Thyroid gland (tissue), 4 donors: Measurements from ENCODE around the gene GPR35. TPM values are rescaled to one million over a fixed set of nuclear protein-coding genes. Genes with fewer than 3 reads are reported as not detected.

Experiments
- DNase-seq, 2 donors: peaks; one replicate each; pipeline ENCODE4 v3.0.0-alpha.2; 2019
- H3K27ac ChIP-seq, 3 donors: fragments of 200-600 bp; sonication (generic); 1 replicate in 2 of 3; 2 replicates in 1 of 3; pipeline ENCODE4 v1.5.1; 2016 to 2019; ENCODE audit warnings: mild to moderate bottlenecking in 1 of 3, moderate library complexity in 1 of 3
- H3K27me3 ChIP-seq: fragments of 200-600 bp; sonication (generic); one replicate; pipeline ENCODE4 v1.5.1; 2019
- H3K36me3 ChIP-seq, 2 donors: fragments of 200-600 bp; sonication (generic); one replicate each; pipeline ENCODE4 v1.5.1; 2016 to 2019
- H3K4me1 ChIP-seq, 2 donors: fragments of 200-600 bp; sonication (generic); one replicate each; pipeline ENCODE4 v1.5.1; 2017 to 2019
- H3K4me3 ChIP-seq, 3 donors: fragments of 200-600 bp; sonication (generic); replicated peaks in 1 of 3; 1 replicate in 2 of 3; 2 replicates in 1 of 3; pipeline ENCODE4 v1.5.1; 2016; ENCODE audit warnings: mild to moderate bottlenecking in 1 of 3
- H3K9me3 ChIP-seq: fragments of 200-600 bp; sonication (generic); one replicate; pipeline ENCODE4 v1.5.1; 2017
- POLR2A ChIP-seq, 2 donors: fragments of 450-650 bp; IDR thresholded peaks; one replicate each; pipeline ENCODE4 v1.6.1; 2017; ENCODE audit warnings: antibody characterized with exemption in 2 of 2, mild to moderate bottlenecking in 2 of 2, moderate library complexity in 1 of 2
- WGBS, 2 donors: methylation state at CpG; one replicate each; pipeline ENCODE4 v1.1.5; 2017; 5-methylcytosine and 5-hydroxymethylcytosine counted together
- intact Hi-C: fragments of 100-400 bp; cut with DNase I; formaldehyde crosslinking; loops from one replicate; pipeline ENCODE4 v1.15.1; 2023
- total RNA-seq, 4 donors: library from RNA; depleted of rRNA; stranded (reverse); fragments of >200 nt; gene quantifications; one replicate each; pipeline ENCODE4 v1.2.3, GENCODE V29; 2016
- TF ChIP-seq, protein P1 (sequence below), 6 experiments: fragments of 200-600 bp in 3 of 6; fragments of 450-650 bp in 3 of 6; sonication (generic) in 3 of 6; IDR thresholded peaks; one replicate each; pipeline ENCODE4 v1.5.1; 2016 to 2019; ENCODE audit warnings: antibody characterized with exemption in 6 of 6, mild to moderate bottlenecking in 2 of 6, inconsistent platforms in 1 of 6, moderate library complexity in 1 of 6

The GPR35 gene
- total RNA-seq, 4 donors from 2014 or later, result 0.29 to 1.7 (median 1.0) TPM

GRCh38 chr2:240648650-240649275 is 23.5 kb downstream of the GPR35 start:
- no peak for DNase-seq
- Histone ChIP-seq H3K4me3 (no peak overlapping the region), H3K4me1 (no peaks in the 10 kb centered on the region), H3K9me3 (no peaks in the 10 kb centered on the region), H3K36me3 (no peaks in the 10 kb centered on the region), H3K27ac (no peak overlapping the region), H3K27me3 (no peaks in the 10 kb centered on the region)
- TF ChIP-seq, protein P1, sequence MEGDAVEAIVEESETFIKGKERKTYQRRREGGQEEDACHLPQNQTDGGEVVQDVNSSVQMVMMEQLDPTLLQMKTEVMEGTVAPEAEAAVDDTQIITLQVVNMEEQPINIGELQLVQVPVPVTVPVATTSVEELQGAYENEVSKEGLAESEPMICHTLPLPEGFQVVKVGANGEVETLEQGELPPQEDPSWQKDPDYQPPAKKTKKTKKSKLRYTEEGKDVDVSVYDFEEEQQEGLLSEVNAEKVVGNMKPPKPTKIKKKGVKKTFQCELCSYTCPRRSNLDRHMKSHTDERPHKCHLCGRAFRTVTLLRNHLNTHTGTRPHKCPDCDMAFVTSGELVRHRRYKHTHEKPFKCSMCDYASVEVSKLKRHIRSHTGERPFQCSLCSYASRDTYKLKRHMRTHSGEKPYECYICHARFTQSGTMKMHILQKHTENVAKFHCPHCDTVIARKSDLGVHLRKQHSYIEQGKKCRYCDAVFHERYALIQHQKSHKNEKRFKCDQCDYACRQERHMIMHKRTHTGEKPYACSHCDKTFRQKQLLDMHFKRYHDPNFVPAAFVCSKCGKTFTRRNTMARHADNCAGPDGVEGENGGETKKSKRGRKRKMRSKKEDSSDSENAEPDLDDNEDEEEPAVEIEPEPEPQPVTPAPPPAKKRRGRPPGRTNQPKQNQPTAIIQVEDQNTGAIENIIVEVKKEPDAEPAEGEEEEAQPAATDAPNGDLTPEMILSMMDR (IDR thresholded peaks at IDR 0.05), result no peak
- TF ChIP-seq POLR2A (IDR thresholded peaks at IDR 0.05), result no peak
- 33 to 35% methylated on average over 19 of the region's 19 CpGs for WGBS, 2 donors
- intact Hi-C loops, result no loop called here

DNA sequence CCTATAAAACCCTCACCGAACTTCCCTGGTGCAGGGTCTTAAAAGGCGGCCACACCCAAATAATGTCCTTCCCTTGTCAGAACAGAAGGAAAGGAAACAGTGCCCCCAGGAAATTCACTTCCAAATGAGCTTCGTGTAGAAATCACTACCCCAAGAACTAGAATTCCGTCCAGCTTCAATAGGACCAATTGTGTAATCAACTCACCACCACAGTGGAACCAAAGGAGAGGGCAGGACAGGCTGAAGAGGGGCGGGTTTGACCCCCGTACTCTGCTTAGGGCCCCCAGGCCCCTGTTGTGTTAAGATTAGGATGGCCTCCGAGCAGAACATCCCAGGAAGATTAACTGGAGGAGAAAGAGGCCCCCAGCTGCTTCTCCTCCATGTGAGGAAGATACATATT is 24.1 kb downstream of the GPR35 start:
- Histone ChIP-seq H3K4me3 (no peak overlapping the region), H3K27ac (no peak overlapping the region), H3K36me3 (no peaks in the 10 kb centered on the region), H3K9me3 (no peaks in the 10 kb centered on the region), H3K27me3 (no peaks in the 10 kb centered on the region), H3K4me1 (no peaks in the 10 kb centered on the region)
- WGBS, 2 donors, result 49 to 71% methylated on average over 7 of the region's 7 CpGs
- no peak for DNase-seq
- no peak for TF ChIP-seq POLR2A (IDR thresholded peaks at IDR 0.05)
- TF ChIP-seq, protein P1 (IDR thresholded peaks at IDR 0.05), result no peak
- intact Hi-C loops, result no loop called here

- TF ChIP-seq POLR2A (IDR thresholded peaks at IDR 0.05), result no peak
- TF ChIP-seq, protein P1 (IDR thresholded peaks at IDR 0.05), result no peak
- Histone ChIP-seq H3K36me3 (no peaks in the 10 kb centered on the region), H3K27me3 (no peaks in the 10 kb centered on the region), H3K4me1 (no peaks in the 10 kb centered on the region), H3K27ac (no peak overlapping the region), H3K4me3 (no peak overlapping the region), H3K9me3 (no peaks in the 10 kb centered on the region)
- intact Hi-C loops, result no loop called here
- 83 to 88% methylated on average over 11 to 13 of the region's 13 CpGs for WGBS, 2 donors
- DNase-seq, result no peak
Observed at GRCh38 chr2:240650254-240650965, 25.1 kb downstream of the GPR35 start.

DNA sequence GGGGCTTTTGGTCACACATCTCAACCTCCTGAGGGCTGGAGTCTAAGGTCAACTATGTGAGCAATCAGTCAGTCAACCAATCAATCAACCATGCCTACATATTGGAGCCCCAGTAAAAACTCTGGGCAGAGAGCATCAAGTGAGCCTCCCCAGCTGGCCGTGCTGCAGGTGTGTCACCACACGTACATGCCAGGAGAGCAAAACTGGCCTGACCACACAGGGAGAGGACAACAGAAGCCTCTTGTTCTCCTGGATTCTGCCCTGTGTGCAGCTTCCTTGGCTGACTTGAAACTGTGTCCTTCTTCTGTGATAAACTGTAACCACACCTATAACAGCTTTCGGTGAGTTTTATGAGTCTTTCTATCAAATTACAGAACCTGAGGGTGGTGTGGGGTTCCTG is 25.9 kb downstream of the GPR35 start:
- intact Hi-C loops, result no loop called here

More for the DNA sequence above, 25.9 kb downstream of the GPR35 start:
- H3K27me3 ChIP-seq, result no peaks in the 10 kb centered on the region
- no peaks in the 10 kb centered on the region for H3K36me3 ChIP-seq
- H3K9me3 ChIP-seq, result no peaks in the 10 kb centered on the region
- 73 to 75% methylated on average over 2 to 3 of the region's 3 CpGs for WGBS, 2 donors
- no peak overlapping the region for H3K4me3 ChIP-seq
- no peak for DNase-seq
- H3K27ac ChIP-seq, result no peak overlapping the region
- H3K4me1 ChIP-seq, result no peaks in the 10 kb centered on the region
- TF ChIP-seq, protein P1 (IDR thresholded peaks at IDR 0.05), result no peak
- TF ChIP-seq POLR2A (IDR thresholded peaks at IDR 0.05), result no peak
